SK-N-SH (cell line): ENCODE measurements around the gene PLD3.

Source experiments
- CTCF ChIP-seq: fragments of 200-600 bp; sonication (generic); IDR thresholded peaks from 2 replicates; pipeline ENCODE4 v1.6.1; 2017; ENCODE audit warnings: antibody characterized with exemption, mild to moderate bottlenecking, moderate library complexity
- PBX3 ChIP-seq: IDR thresholded peaks from 2 replicates; pipeline ENCODE4; 2012
- TAF1 ChIP-seq: IDR thresholded peaks from 2 replicates; pipeline ENCODE4 v1.6.1; 2012; ENCODE audit warnings: low read depth, mild to moderate bottlenecking, low read length, moderate library complexity, borderline replicate concordance
- USF1 ChIP-seq: IDR thresholded peaks from 2 replicates; pipeline ENCODE4 v1.4.0; 2012; ENCODE audit warnings: low read depth, borderline replicate concordance

GRCh38 chr19:40381321-40381720, 32.8 kb downstream of the PLD3 start:
- TF ChIP-seq TAF1 (no peak), CTCF (no peak), PBX3 (no peak), USF1 (no peak)
